SJSA1 (cell line): Measurements from ENCODE around the gene SAMD3. TPM values are rescaled to one million over a fixed set of nuclear protein-coding genes. Genes with fewer than 3 reads are reported as not detected.
"Not testable (repeated sequence)": the region's sequence is repeated elsewhere in the genome, so short reads cannot be mapped to it uniquely, and the experiment has no call there.

Source experiments
- DNase-seq, 2 experiments: peaks; one replicate each; pipeline ENCODE4 v3.0.0-alpha.2; 2015 to 2020; ENCODE audit warnings: low spot score in 2 of 2, low read depth in 1 of 2
- H3K27ac ChIP-seq: fragments of 250-450 bp; sonication (Bioruptor Pico); 2 replicates; pipeline ENCODE4 v1.5.1; 2020; ENCODE audit warnings: mild to moderate bottlenecking, moderate library complexity
- H3K27me3 ChIP-seq: fragments of 250-450 bp; sonication (Bioruptor Pico); replicated peaks from 2 replicates; pipeline ENCODE4 v1.5.1; 2020; ENCODE audit warnings: mild to moderate bottlenecking, moderate library complexity
- H3K36me3 ChIP-seq: fragments of 250-450 bp; sonication (Bioruptor Pico); 2 replicates; pipeline ENCODE4 v1.5.1; 2020; ENCODE audit warnings: mild to moderate bottlenecking
- H3K4me1 ChIP-seq: fragments of 250-450 bp; sonication (Bioruptor Pico); replicated peaks from 2 replicates; pipeline ENCODE4 v1.6.1; 2021; ENCODE audit warnings: mild to moderate bottlenecking
- H3K4me3 ChIP-seq: fragments of 250-450 bp; sonication (Bioruptor Pico); 2 replicates; pipeline ENCODE4 v1.5.1; 2020; ENCODE audit warnings: mild to moderate bottlenecking
- H3K9me3 ChIP-seq: fragments of 250-450 bp; sonication (Bioruptor Pico); replicated peaks from 2 replicates; pipeline ENCODE4 v1.5.1; 2020; ENCODE audit warnings: mild to moderate bottlenecking
- total RNA-seq: library from RNA; depleted of rRNA; stranded (reverse); fragments of >200 nt; shearing (Covaris generic); gene quantifications from 2 replicates; pipeline ENCODE4 v1.2.3, GENCODE V29; 2014

SAMD3 gene
- total RNA-seq, 1 experiment from 2014 or later, result 0.29 TPM

GRCh38 chr6:130200020-130200419 is 22.7 kb downstream of the SAMD3 start:
- H3K4me3 ChIP-seq, result no peak overlapping the region
- no peak for DNase-seq

GRCh38 chr6:130198483-130199035 is 24.2 kb downstream of the SAMD3 start:
- Histone ChIP-seq H3K4me3 (no peak overlapping the region), H3K27me3 (no peaks in the 10 kb centered on the region), H3K27ac (no peak overlapping the region), H3K9me3 (no peaks in the 10 kb centered on the region), H3K4me1 (no peaks in the 10 kb centered on the region), H3K36me3 (no peaks in the 10 kb centered on the region)
- DNase-seq, result no peak

More at GRCh38 chr6:130200020-130200419, 22.7 kb downstream of the SAMD3 start:
- Histone ChIP-seq H3K9me3 (no peaks in the 10 kb centered on the region), H3K4me1 (no peaks in the 10 kb centered on the region), H3K27ac (no peak overlapping the region), H3K36me3 (no peaks in the 10 kb centered on the region), H3K27me3 (no peaks in the 10 kb centered on the region)

- H3K36me3 ChIP-seq, DNase-seq, H3K4me3 ChIP-seq, H3K4me1 ChIP-seq, H3K27me3 ChIP-seq, H3K9me3 ChIP-seq, H3K27ac ChIP-seq: not testable (repeated sequence)
Measured at GRCh38 chr6:130197816-130198482, 24.8 kb downstream of the SAMD3 start.

- not testable (repeated sequence) for H3K36me3 ChIP-seq, H3K4me3 ChIP-seq, H3K4me1 ChIP-seq, DNase-seq, H3K27ac ChIP-seq, H3K9me3 ChIP-seq, H3K27me3 ChIP-seq
Measured at GRCh38 chr6:130194434-130194833, 28.3 kb downstream of the SAMD3 start.

- H3K27ac ChIP-seq, result no peak overlapping the region
- DNase-seq, result no peak
- no peaks in the 10 kb centered on the region for H3K36me3 ChIP-seq
- no peaks in the 10 kb centered on the region for H3K27me3 ChIP-seq
- no peak overlapping the region for H3K4me3 ChIP-seq
- H3K9me3 ChIP-seq, result no peaks in the 10 kb centered on the region
- no peaks in the 10 kb centered on the region for H3K4me1 ChIP-seq
Measured at GRCh38 chr6:130190701-130191690, 31.8 kb downstream of the SAMD3 start.

- Histone ChIP-seq H3K4me3 (no peak overlapping the region), H3K9me3 (no peaks in the 10 kb centered on the region), H3K27me3 (no peaks in the 10 kb centered on the region), H3K36me3 (no peaks in the 10 kb centered on the region), H3K4me1 (no peaks in the 10 kb centered on the region), H3K27ac (no peak overlapping the region)
- no peak for DNase-seq
Measured at GRCh38 chr6:130189531-130190397, 33.0 kb downstream of the SAMD3 start.

GRCh38 chr6:130188207-130188899 is 34.4 kb downstream of the SAMD3 start:
- Histone ChIP-seq H3K9me3 (no peaks in the 10 kb centered on the region), H3K27me3 (no peaks in the 10 kb centered on the region), H3K36me3 (no peaks in the 10 kb centered on the region), H3K27ac (no peak overlapping the region), H3K4me3 (no peak overlapping the region), H3K4me1 (no peaks in the 10 kb centered on the region)
- DNase-seq, result no peak

GRCh38 chr6:130187335-130188206 is 35.2 kb downstream of the SAMD3 start:
- Histone ChIP-seq H3K27me3 (no peaks in the 10 kb centered on the region), H3K36me3 (no peaks in the 10 kb centered on the region), H3K4me1 (no peaks in the 10 kb centered on the region), H3K27ac (no peak overlapping the region), H3K4me3 (no peak overlapping the region), H3K9me3 (no peaks in the 10 kb centered on the region)
- no peak for DNase-seq

- no peak overlapping the region for H3K27ac ChIP-seq
- no peaks in the 10 kb centered on the region for H3K27me3 ChIP-seq
- H3K4me1 ChIP-seq, result no peaks in the 10 kb centered on the region
- DNase-seq, result no peak
- H3K9me3 ChIP-seq, result no peaks in the 10 kb centered on the region
- H3K4me3 ChIP-seq, result no peak overlapping the region
- no peaks in the 10 kb centered on the region for H3K36me3 ChIP-seq
Measured at GRCh38 chr6:130185658-130186057, 37.1 kb downstream of the SAMD3 start.

GRCh38 chr6:130183271-130184222 is 39.2 kb downstream of the SAMD3 start:
- no peaks in the 10 kb centered on the region for H3K36me3 ChIP-seq
- no peaks in the 10 kb centered on the region for H3K9me3 ChIP-seq
- H3K27me3 ChIP-seq, result no peaks in the 10 kb centered on the region
- DNase-seq, result no peak
- H3K4me1 ChIP-seq, result peaks cover 6% of the 10 kb centered on the region
- H3K4me3 ChIP-seq, result no peak overlapping the region
- H3K27ac ChIP-seq, result no peak overlapping the region

GRCh38 chr6:130182466-130182865 is 40.3 kb downstream of the SAMD3 start:
- Histone ChIP-seq H3K36me3 (no peaks in the 10 kb centered on the region), H3K27ac (no peak overlapping the region), H3K27me3 (no peaks in the 10 kb centered on the region), H3K4me1 (peaks cover 11% of the 10 kb centered on the region), H3K9me3 (no peaks in the 10 kb centered on the region), H3K4me3 (no peak overlapping the region)
- no peak for DNase-seq
